Activated CD4-positive, alpha-beta T cell treated with anti-CD3 and anti-CD28 coated beads, Interleukin-2, amount 50 U/mL, for 4 hours (primary cell): ENCODE measurements around the gene PRDM4.
"Not testable (repeated sequence)": the region's sequence is repeated elsewhere in the genome, so short reads cannot be mapped to it uniquely, and the experiment has no call there.

Experiments used
- DNase-seq, 2 experiments: peaks; one replicate each; pipeline ENCODE4 v3.0.0-alpha.2; 2020

The PRDM4 gene

DNA sequence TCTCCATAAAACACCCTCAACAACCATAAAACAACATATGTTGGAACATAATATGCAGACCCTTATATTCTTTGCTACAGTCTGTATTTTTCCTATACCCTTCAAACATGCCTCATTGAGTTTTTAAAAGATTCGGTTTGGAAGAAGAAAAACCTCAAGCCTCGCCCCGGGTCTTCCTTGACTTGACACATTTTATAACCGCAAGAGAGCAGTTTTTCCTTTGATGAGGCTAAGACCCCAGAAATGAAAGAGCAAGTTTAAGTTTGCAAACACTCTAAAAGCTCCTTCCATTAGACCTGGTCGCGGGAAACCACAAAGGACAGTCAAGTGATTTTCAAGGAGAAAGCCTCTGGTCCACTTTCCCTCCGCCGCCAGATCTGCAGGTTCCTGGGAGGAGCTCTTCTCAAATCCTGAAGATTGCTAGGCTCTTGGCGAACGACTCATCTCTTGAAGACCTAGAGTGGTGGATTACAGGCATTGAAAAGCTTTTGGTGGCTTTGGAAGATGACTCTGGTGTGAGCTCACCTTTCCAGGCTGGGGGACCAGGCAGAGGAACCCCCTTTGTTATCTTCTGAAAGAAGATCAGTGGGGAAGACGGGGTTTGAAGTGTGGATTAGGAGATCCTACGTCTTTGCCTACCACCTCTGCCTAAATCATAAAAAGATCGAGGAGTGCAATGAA, 13.6 kb upstream of the PRDM4 start, which contains the start of gene ASCL4:
ASCL4 (plus strand) TSS at position 356 of the 681 bp plus-strand sequence. CDS start 515 bp downstream, outside the sequence.
- no peak for DNase-seq

DNA sequence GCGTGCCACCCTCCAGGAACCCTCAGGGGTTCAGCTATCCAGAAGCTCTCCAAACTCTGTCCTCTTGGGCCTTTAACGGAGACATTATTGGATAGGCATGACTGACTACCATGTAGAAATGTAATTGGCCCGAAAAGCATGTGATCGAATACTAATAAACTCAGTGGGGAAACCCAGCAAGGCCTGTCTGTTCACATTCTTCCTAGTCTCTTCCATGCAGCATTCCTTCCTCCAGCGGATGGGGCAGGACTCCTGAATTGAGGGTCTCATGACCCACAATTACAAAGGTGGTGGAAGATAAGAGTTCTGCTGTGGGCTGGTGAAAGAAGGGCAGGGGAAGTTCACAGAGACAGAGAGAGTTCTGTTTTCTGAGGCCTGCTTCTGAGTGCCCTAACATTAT, 6.5 kb upstream of the PRDM4 start:
- no peak for DNase-seq

DNA sequence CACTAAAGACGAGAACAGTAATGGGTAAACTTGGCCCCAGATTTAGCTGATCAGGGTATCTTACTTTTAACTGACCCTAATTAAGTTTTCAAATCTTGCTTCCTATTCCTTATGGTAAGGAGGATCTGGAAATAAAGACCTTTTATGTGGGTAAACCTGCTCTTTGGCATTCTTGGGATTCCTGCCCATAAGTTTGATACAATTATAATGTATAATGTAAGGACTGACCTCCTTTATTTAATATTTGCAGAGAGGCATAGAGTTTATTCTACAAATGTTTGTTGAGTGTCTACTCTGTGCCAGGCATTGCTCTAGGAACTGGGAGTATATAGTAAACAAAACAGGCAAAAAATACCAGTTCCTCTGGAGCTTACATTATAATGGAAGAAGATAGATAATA, 4.4 kb upstream of the PRDM4 start:
- no peak for DNase-seq

DNA sequence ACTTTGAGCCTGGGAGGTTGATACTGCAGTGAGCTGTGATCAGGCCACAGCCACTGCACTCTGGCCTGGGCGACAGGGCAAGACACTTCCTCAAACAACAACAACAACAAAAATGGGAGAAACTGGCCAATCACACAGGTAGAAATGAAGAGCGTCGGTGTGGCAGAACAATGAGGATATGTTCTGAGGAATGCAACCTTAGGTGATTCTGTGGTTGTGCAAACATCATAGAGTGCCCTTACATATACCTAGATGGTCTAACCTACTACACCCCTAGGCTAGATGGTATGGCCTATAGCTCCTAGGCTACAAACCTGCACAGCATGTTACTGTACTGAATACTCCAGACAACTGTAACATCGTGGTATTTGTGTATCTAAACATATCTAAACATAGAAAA, 3.7 kb upstream of the PRDM4 start:
- DNase-seq, result no peak

DNA sequence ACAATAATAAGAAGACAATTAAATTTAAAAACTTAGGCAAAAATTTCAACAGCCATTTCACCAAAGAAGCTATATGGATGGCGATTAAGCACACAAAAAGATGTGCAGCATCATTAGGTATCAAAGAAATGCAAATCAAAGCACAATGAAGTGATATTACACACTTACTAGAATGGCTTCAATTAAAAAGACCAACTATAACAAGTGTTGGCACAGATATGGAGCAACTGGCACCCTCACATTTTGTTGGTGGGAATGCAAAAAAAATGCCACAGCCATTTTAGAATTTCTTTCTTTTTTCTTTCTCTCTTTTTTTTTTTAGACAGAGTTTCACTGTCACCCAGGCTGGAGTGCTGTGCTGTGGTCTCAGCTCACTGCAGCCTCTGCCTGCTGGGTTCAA, 1.9 kb upstream of the PRDM4 start:
- DNase-seq, result no peak

DNA sequence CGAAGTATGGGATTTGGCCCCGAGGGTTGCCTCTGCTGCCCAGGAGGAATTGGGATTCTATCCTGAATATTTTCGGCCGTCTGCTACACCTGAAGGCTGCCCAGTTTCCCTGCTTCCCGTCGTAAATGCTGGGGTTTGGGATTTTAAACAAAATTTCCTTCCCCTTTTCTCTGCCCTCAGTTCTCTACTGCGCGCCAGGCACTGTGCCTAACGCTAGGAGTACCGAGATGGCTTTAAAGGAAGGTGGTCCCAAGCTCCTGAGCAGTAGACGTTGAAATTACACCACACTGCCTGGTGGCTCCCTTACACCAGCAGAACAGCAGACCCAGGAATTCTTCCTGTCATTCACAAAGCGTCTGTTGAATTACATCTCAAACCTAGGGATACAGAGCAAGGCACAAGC, 566 bp upstream of the PRDM4 start:
- no peak for DNase-seq

DNA sequence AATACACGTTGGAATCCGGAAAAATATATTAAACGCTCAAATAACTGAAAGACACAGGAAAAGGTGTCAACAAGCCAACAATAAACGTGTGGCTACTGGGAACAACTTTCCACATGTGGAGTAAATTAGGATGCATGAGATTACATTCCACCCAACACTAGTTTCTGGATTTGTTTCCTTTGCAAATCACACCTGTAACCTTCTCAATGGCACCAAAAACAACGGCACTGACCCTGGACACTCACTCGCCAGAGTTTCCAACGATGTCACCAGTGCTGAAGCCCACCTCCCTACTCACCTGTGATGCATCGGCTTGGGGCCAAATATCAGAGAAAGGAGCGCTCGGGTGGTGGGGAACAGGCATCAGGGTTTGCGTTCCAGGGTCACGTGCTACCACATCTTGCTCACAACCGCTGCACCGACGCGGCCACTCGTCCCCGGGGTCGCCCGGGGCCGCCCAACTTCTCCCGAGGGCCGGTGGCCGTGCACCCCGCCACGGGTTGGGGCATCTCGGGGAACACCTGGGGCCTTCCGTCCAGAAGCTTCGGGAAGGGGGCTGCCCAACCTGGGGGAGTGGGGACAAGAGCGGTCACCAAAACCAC, 629 bp downstream of the PRDM4 start:
- DNase-seq, result peak in 1 of 2 experiments; percentile 22

DNA sequence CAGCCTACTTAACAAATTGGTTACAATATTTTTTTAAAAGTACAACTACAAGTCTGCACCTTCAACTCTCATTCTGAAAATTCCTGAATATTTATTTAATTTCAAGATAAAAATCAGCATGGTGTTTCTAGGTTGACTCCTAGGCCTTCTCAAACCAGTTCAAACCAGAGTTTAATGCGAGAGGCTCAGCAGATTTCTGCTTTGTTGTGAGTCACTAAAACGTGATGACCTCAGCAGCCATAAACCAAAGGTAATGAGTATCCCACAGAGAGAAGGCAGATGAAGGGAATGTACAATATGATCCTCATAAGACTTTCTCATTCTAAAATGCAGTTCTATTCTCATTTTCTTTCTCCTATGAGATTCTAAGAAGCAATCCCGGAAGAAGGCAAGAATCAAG, 1.5 kb downstream of the PRDM4 start:
- DNase-seq, result no peak

DNA sequence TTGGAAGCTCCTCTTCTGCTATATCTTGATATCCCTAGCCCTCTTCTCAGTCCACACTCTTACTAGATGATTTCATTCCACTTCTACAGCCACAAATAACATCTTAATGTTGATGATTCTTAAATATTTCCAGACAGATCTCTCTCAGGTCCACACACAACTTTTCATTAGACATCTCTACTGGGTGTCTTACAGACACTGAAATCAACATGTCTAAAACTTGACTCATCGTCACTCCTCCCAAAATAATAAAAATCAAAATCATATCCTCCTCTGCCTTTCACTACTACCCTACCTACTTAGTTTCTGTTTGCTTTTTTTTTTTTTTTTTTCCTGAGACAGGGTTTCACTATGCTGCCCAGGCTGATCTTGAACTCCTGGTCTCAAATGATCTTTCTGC, 11.9 kb downstream of the PRDM4 start:
- DNase-seq, result no peak

DNA sequence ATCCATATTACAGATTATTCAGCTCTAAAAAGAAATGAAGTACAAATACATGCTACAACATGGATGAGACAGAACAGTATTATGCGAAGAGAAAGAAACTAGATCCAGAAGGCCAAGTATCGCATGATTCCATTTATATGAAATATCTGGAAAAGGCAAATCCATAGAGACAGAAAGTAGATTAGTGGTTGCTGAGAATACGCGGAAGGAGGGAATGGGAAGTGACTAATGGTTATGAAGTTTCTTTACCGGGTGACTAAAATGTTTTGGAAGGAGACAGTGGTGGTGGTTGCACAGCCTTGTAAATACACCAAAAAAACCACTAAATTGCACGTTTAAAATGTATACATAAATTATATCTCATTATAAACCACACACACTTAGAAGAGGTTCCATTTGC, 12.5 kb downstream of the PRDM4 start:
- no peak for DNase-seq

DNA sequence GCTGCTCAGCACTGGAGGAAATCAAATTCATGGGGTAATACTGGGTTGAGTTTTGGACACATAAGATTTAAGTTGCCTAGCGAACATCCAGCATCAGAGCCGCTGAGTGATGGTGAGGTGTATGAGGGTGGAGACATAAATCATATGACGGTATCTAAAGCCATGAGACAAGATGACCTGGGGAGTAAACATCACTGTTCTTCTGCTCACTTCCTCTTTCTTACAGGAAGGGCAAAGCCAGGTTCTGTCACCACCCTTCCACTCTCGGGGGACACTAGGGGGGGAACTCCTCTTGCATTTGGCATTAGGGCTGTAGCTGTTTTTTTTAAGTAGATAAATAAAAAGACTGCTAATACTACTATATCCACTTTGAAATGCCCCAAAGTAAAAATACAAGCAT, 24.0 kb downstream of the PRDM4 start:
- no peak for DNase-seq

DNA sequence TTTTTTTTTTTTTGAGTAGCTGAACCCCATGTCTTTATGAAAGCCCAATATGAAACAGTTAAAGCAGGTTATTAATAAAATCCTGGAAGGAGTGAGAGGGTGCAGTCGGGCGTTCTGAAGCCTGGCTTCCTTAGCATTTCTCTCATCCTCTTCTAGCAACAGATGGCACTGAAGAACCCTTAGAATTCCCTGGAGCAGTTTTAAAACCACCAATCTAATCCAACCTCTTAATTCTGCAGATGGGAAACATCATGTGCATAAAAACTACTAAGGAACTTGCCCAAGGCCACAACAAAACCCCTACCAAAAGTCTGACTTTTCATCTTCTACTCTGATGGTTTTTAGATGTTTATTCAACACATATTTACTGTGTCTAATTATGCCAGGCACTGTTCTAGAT, 25.2 kb downstream of the PRDM4 start:
- no peak for DNase-seq

DNA sequence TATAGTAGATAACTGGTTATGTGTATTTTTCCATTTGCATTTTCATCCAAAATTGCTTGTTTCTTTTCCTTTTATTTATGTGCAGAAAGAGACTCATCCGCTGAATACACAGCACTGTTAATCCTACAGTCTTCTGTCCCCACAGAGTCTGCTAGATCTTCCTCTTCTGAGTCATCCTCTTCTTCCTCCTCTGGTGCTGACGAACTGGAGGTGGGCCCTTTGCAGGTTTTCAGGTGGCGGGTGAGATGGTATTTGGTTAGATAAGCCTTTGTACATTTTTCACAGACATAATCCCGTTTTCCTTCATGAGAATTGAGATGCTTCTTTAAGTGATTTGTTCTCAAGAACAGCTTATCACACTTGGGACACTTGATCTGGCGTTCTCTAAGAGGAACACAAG, 26.8 kb downstream of the PRDM4 start:
- no peak for DNase-seq

DNA sequence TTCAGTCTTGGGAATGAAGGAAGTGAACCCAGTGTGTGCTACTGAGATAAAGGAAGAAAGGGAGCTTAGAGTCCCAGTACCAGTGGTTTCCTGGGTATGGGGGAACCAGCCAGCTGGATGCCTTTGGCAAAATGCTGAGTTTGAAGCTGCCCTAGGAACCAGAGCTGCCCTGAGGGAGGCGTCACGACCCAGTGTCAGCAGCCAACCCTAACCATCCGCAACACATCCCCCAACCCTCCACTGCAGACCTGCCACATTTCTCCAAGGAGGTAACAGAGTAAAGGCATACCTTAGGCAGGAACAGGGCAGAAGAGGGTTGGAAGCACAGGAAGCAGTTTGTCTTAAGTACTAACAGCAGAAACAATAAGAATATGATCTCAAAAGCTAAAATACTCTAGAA, 28.6 kb downstream of the PRDM4 start:
- no peak for DNase-seq

DNA sequence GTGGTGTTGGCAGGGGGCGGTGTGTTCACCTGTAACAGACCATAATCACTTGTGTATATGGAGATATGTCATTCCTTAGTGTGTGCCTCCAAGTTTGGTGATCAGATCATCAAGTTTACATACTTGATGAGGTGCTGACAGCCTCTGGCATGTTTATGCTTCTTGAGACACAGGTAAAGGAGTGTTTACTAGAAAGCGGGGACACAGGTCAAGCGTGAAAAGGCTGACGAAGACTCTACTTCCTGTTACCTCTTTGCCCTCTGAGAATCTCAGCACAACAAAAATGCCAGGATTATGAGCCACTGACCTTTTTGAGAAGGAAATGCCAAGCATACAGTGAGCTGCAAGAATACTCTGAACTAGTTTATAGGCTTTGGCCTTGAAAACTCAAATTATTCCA, 29.6 kb downstream of the PRDM4 start:
- DNase-seq, result no peak

DNA sequence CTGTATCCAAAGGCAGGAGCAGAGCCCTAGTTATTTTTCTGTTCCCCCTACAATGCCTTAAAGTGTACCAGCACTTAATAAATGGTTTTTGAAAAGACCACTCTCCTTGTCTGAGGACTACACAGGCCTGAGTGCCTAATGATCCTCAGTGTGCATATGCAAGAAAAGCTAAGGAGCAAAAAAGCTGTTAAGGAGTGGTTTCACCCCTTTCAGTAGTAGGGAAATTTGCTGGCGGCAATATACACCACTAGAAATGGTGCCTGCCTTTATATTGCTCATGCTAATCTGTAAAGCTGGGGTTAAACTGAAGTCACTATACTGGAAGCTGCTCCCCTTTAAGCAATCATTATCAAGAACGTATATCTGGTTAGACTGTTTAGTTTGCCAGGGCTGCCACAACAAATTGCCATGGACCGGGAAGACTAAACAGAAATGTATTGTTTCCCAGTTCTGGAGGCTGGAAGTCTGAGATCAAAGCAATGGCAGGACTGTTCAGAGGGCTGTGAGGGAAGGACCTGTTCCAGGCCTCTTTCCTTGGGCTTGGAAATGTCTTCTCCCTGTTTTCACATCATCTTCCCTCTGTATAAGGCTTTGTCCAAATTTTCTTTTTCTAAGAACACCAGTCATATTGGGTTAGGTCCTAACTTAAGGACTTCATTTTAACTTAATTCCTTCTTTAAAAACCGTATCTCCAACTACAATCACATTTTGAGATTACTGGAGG, 30.2 kb downstream of the PRDM4 start:
- DNase-seq, result no peak

DNA sequence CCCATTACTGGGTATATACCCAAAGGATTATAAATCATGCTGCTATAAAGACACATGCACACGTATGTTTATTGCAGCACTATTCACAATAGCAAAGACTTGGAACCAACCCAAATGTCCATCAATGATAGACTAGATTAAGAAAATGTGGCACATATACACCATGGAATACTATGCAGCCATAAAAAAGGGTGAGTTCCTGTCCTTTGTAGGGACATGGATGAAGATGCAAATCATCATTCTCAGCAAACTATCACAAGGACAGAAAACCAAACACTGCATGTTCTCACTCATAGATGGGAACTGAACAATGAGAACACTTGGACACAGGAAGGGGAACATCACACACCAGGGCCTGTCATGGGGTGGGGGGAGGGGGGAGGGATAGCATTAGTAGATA, 33.2 kb downstream of the PRDM4 start:
- not testable (repeated sequence) for DNase-seq

DNA sequence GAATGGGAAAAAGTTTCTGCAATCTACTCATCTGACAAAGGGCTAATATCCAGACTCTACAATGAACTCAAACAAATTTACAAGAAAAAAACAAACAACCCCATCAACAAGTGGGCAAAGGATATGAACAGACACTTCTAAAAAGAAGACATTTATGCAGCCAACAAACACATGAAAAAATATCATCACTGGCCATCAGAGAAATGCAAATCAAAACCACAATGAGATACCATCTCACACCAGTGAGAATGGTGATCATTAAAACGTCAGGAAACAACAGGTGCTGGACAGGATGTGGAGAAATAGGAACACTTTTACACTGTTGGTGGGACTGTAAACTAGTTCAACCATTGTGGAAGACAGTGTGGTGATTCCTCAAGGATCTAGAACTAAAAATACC, 33.6 kb downstream of the PRDM4 start:
- not testable (repeated sequence) for DNase-seq

DNA sequence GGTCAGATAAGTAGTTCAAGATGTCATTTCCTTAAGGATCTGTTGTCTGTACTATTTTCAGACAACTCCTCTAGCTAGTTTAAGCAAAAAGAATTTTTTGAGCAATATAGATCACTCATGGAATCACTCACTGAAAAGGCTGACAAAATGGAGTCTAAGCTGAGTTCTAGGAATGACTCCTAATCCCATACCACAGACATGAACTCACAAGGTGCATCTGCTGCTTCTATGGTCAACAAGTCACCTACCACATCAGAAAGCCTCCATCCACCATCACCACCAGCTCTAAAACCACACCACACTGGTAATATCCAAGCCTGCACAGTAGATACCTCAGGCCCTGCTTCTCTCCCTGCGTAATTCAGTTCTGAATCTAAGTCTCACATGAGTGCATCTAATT, 42.3 kb downstream of the PRDM4 start:
- no peak for DNase-seq

DNA sequence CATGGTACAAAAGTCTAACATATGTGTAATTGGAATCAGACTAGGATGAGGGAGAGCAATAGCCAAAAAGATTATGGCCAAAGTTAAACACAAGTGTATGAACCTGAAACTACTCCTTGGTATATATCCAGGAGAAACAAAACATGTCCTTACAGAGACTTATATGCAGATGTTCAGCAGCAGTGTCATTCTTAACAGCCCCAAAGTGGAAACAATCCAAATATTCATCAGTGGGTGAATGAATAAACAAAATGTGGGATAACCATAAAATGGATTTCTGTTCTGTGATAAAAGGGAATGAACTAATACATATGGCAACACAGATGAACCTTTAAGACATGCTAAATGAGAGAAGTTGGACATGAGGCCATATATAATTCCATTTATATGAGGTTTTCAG, 45.2 kb downstream of the PRDM4 start:
- DNase-seq, result no peak

DNA sequence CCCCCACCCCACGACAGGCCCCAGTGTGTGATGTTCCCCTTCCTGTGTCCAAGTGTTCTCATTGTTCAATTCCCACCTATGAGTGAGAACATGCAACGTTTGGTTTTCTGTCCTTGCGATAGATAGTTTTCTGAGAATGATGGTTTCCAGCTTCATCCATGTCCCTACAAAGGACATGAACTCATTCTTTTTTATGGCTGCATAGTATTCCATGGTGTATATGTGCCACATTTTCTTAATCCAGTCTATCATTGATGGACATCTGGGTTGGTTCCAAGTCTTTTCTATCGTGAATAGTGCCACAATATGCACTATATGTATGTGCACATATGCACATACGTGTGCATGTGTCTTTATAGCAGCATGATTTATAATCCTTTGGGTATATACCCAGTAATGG, 55.4 kb downstream of the PRDM4 start:
- not testable (repeated sequence) for DNase-seq

DNA sequence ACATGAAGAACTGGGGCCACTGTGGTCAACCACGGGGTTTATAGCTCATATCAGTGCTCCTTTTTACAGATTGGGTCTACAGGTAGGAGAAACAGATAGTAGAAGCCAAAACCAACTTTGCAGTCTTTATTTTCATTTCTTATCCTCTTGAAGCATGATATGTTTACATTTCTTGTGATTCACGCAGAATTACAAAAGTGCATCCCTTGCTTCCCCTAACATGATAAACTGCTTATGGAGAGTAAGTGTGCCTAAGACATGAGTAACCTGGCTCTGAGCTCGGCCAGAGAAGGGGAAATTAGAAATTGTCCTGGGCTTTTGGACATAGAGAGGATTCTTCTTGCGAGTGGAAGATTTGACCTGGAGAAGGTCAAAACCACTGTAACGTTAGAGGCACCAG, 56.9 kb downstream of the PRDM4 start:
- no peak for DNase-seq

DNA sequence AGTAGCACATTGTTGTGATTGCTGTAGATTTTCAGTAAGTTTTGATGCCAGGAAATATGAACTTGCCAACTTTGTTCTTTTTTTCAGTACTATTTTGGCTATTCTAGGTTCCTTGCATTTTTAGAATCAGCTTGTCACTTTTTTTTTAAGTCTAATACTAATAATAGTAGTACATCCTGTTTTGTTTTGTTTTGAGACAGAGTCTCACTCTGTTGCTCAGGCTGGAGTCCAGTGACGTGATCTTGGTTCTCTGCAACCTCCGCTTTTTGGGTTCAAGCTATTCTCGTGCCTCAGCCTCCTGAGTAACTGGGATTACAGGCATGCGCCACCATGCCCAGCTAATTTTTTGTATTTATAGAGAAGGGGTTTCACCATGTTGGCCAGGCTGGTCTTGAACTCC, 58.8 kb downstream of the PRDM4 start:
- DNase-seq, result no peak

DNA sequence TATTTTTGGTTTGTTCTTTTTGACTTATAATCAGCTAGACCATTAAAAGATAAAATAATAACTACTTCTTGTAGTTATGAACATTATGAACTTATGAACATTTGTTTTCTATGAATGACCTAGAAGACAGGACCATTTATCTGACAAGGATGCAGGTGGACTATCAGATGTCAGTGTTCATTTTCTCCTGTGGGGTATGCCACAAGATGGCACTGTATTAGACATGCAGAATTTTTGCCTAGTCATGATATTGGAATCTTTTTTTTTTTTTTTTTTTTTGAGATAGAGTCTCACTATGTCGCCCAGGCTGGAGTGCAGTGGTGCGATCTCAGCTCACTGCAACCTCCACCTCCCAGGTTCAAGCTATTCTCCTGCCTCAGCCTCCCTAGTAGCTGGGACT, 65.2 kb downstream of the PRDM4 start:
- not testable (repeated sequence) for DNase-seq
